ENCODE results near the gene MTMR1. TPM values are rescaled to one million over a fixed set of nuclear protein-coding genes. Genes with fewer than 3 reads are reported as not detected.

The MTMR1 gene
- polyA plus RNA-seq, 1 donor from 2014 or later, result 34.7 TPM

GRCh38 chrX:150648296-150648940, 44.8 kb upstream of the MTMR1 start:
- no peak overlapping the region for H3K4me2 ChIP-seq (ENCODE audit: low read length)
- H3K27ac ChIP-seq (ENCODE audit: low read length), result no peak overlapping the region
- H4K20me1 ChIP-seq (ENCODE audit: insufficient read depth), result no peaks in the 10 kb centered on the region

More at GRCh38 chrX:150648296-150648940, 44.8 kb upstream of the MTMR1 start:
- H3K9me2 ChIP-seq (ENCODE audit: insufficient read depth, low read length), result no peaks in the 10 kb centered on the region
- H3K9me3 ChIP-seq (ENCODE audit: low read length), result no peaks in the 10 kb centered on the region
- no peak for TF ChIP-seq SMC3 (conservative IDR thresholded peaks at IDR 0.05; ENCODE audit: poor library complexity)
- no peak for TF ChIP-seq MXI1 (conservative IDR thresholded peaks at IDR 0.05; ENCODE audit: poor library complexity, severe bottlenecking)
- TF ChIP-seq EZH2 (IDR thresholded peaks at IDR 0.05; ENCODE audit: borderline replicate concordance, insufficient read depth, low read length, poor library complexity, severe bottlenecking), result no peak
- TF ChIP-seq EP300 (conservative IDR thresholded peaks at IDR 0.05; ENCODE audit: poor library complexity, severe bottlenecking), result no peak
- no peak for TF ChIP-seq CTCF (IDR thresholded peaks at IDR 0.05; ENCODE audit: poor library complexity, severe bottlenecking)
- TF ChIP-seq REST (IDR thresholded peaks at IDR 0.05; ENCODE audit: borderline replicate concordance), result no peak
- TF ChIP-seq TAF1 (IDR thresholded peaks at IDR 0.05; ENCODE audit: low read depth), result no peak
- no peak overlapping the region for H3K9ac ChIP-seq (ENCODE audit: low read length)
- H3K79me2 ChIP-seq (replicated peaks; ENCODE audit: insufficient read depth, low read length), result no peaks in the 10 kb centered on the region
- no peak overlapping the region for H3K4me3 ChIP-seq (ENCODE audit: low read length)
- no peak overlapping the region for H2AFZ ChIP-seq (ENCODE audit: low read depth, low read length)
- no peaks in the 10 kb centered on the region for H3K36me3 ChIP-seq (ENCODE audit: insufficient read depth, low read length)
- no peaks in the 10 kb centered on the region for H3K27me3 ChIP-seq (ENCODE audit: insufficient read depth, low read depth, low read length)
- H3F3A ChIP-seq (ENCODE audit: insufficient read depth, low read length, poor library complexity, severe bottlenecking), result no peaks in the 10 kb centered on the region

All from neural cell (in vitro differentiated cells).